GM08714 (cell line): ENCODE results near the gene RDH12.

ENCODE experiments used
- H3K4me3 ChIP-seq: fragments of 200-500 bp; sonication (Bioruptor generic); 2 replicates; pipeline ENCODE4 v1.5.1; 2014; ENCODE audit warnings: mild to moderate bottlenecking, low read length, inconsistent platforms
- ZNF274 ChIP-seq: IDR thresholded peaks from 2 replicates; pipeline ENCODE4 v1.6.1; 2012; ENCODE audit warnings: mild to moderate bottlenecking, low read depth, low read length

The RDH12 gene

GRCh38 chr14:67757175-67757574 lies 55.5 kb downstream of the RDH12 start:
- no peak overlapping the region for H3K4me3 ChIP-seq
- no peak for TF ChIP-seq ZNF274

GRCh38 chr14:67759916-67760315 lies 58.2 kb downstream of the RDH12 start:
- H3K4me3 ChIP-seq: no peak overlapping the region
- TF ChIP-seq ZNF274: no peak

GRCh38 chr14:67762051-67762450 lies 60.4 kb downstream of the RDH12 start:
- no peak overlapping the region for H3K4me3 ChIP-seq
- TF ChIP-seq ZNF274: no peak

- no peak for TF ChIP-seq ZNF274
- no peak overlapping the region for H3K4me3 ChIP-seq
These were observed 61.6 kb downstream of the RDH12 start for GRCh38 chr14:67763158-67763822.

- TF ChIP-seq ZNF274: no peak
- no peak overlapping the region for H3K4me3 ChIP-seq
These were observed 62.8 kb downstream of the RDH12 start for GRCh38 chr14:67764496-67764895.

- no peak for TF ChIP-seq ZNF274
- no peak overlapping the region for H3K4me3 ChIP-seq
These were observed 63.6 kb downstream of the RDH12 start for GRCh38 chr14:67765192-67765834.

GRCh38 chr14:67766035-67766680 lies 64.5 kb downstream of the RDH12 start:
- H3K4me3 ChIP-seq: no peak overlapping the region
- no peak for TF ChIP-seq ZNF274

- TF ChIP-seq ZNF274: no peak
- H3K4me3 ChIP-seq: no peak overlapping the region
These were observed 66.5 kb downstream of the RDH12 start for GRCh38 chr14:67768219-67768618.

- H3K4me3 ChIP-seq: no peak overlapping the region
- no peak for TF ChIP-seq ZNF274
These were observed 72.2 kb downstream of the RDH12 start for GRCh38 chr14:67773844-67774377.

- H3K4me3 ChIP-seq: no peak overlapping the region
- no peak for TF ChIP-seq ZNF274
These were observed 75.1 kb downstream of the RDH12 start for GRCh38 chr14:67776653-67777322.

GRCh38 chr14:67778792-67779191 lies 77.1 kb downstream of the RDH12 start:
- TF ChIP-seq ZNF274: no peak
- H3K4me3 ChIP-seq: no peak overlapping the region

- TF ChIP-seq ZNF274: no peak
These were observed 80.4 kb downstream of the RDH12 start for GRCh38 chr14:67782090-67782489.

More at GRCh38 chr14:67782090-67782489, 80.4 kb downstream of the RDH12 start:
- no peak overlapping the region for H3K4me3 ChIP-seq
